ENCODE data around the gene USP47. TPM values are rescaled to one million over a fixed set of nuclear protein-coding genes. Genes with fewer than 3 reads are reported as not detected.
"Not testable (repeated sequence)": the region's sequence is repeated elsewhere in the genome, so short reads cannot be mapped to it uniquely, and the experiment has no call there.

The USP47 gene
- total RNA-seq, 1 experiment from 2014 or later: 37.5 TPM

DNA sequence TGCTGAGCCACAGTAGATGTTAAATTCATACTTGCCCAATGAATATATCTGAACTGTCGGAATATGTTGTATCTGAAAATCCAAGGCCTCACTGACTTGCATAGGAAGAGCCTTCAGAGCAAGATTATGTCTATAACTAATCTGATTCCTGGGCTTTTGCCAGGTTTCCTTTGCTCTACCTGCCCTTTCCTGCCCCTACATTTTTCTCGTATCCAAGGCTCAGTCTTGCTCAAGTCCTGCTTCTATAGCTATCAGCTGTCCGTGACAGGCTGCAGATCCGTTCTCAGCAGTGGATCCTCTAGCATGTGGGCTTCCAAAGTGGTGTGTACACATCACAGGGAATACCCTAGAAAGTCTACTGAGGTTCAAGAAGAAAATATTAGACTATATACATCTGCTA is 18.8 kb upstream of the USP47 start:
- intact Hi-C loops (cut with micrococcal nuclease; ENCODE audit: unreplicated experiment): no loop called here
- no peak for DNase-seq
- no TSS peak for BruUV-seq (replicated peaks)
- Mint-ChIP-seq H3K4me3 (ENCODE audit: low read depth, unreplicated experiment) (no peak overlapping the region), H3K27ac (ENCODE audit: unreplicated experiment) (no peak overlapping the region), H3K27me3 (ENCODE audit: unreplicated experiment) (no peaks in the 10 kb centered on the region), H3K4me1 (ENCODE audit: low read depth, unreplicated experiment) (peaks cover 8% of the 10 kb centered on the region), H3K9me3 (ENCODE audit: low read depth, unreplicated experiment) (peaks cover 9% of the 10 kb centered on the region), H3K36me3 (ENCODE audit: insufficient read depth, unreplicated experiment) (no peaks in the 10 kb centered on the region)
- CTCF ChIA-PET: no interaction called here
- TF ChIP-seq, protein P1, sequence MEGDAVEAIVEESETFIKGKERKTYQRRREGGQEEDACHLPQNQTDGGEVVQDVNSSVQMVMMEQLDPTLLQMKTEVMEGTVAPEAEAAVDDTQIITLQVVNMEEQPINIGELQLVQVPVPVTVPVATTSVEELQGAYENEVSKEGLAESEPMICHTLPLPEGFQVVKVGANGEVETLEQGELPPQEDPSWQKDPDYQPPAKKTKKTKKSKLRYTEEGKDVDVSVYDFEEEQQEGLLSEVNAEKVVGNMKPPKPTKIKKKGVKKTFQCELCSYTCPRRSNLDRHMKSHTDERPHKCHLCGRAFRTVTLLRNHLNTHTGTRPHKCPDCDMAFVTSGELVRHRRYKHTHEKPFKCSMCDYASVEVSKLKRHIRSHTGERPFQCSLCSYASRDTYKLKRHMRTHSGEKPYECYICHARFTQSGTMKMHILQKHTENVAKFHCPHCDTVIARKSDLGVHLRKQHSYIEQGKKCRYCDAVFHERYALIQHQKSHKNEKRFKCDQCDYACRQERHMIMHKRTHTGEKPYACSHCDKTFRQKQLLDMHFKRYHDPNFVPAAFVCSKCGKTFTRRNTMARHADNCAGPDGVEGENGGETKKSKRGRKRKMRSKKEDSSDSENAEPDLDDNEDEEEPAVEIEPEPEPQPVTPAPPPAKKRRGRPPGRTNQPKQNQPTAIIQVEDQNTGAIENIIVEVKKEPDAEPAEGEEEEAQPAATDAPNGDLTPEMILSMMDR (IDR thresholded peaks at IDR 0.05; ENCODE audit: unreplicated experiment): no peak

DNA sequence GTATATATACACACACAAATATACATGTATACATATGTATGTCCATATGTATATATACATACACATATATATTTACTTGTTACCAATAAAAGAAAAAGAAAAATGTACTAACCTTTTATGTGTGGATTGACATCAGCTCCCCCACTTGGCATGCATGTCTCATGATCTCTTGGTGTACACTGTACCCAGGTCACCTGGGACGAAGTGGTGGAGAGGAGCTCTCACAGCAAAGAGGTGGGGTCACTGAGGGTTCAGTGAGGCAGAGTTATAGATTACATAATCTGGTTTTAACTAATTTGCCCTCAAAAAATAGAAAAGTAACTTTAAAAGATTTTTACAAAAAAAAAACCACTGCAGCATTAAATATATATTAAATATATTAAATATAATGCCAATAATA is 15.5 kb upstream of the USP47 start:
- no peak overlapping the region for H3K4me3 Mint-ChIP-seq (ENCODE audit: low read depth, unreplicated experiment)
- intact Hi-C loops (cut with micrococcal nuclease; ENCODE audit: unreplicated experiment): no loop called here
- DNase-seq: no peak
- CTCF ChIA-PET: no interaction called here
- H3K27me3 Mint-ChIP-seq (ENCODE audit: unreplicated experiment): no peaks in the 10 kb centered on the region
- H3K36me3 Mint-ChIP-seq (ENCODE audit: insufficient read depth, unreplicated experiment): no peaks in the 10 kb centered on the region
- TF ChIP-seq, protein P1 (IDR thresholded peaks at IDR 0.05; ENCODE audit: unreplicated experiment): no peak
- peaks cover 4% of the 10 kb centered on the region for H3K4me1 Mint-ChIP-seq (ENCODE audit: low read depth, unreplicated experiment)
- H3K27ac Mint-ChIP-seq (ENCODE audit: unreplicated experiment): no peak overlapping the region
- peaks cover 9% of the 10 kb centered on the region for H3K9me3 Mint-ChIP-seq (ENCODE audit: low read depth, unreplicated experiment)
- no TSS peak for BruUV-seq (replicated peaks)

DNA sequence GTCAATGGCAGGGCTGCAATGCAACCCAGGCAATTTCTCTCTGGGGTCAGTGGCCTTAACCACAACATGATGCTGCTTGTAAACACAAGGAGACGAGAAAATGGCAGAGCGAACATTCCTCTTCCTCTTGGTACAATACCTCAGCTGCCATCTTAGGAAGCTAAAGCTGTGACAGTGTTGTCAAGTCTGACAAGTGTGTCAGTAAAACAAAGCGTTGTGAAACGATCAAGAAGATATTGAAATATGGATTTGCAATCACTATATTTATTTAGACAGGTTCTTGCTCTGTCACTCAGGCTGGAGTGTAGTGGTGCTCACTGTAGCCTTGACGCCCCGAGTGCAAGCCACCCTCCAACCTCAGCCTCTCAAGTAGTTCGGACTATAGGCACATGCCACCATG is 14.5 kb upstream of the USP47 start:
- no peaks in the 10 kb centered on the region for H3K36me3 Mint-ChIP-seq (ENCODE audit: insufficient read depth, unreplicated experiment)
- intact Hi-C loops (cut with micrococcal nuclease; ENCODE audit: unreplicated experiment): no loop called here
- no peak for DNase-seq
- H3K4me1 Mint-ChIP-seq (ENCODE audit: low read depth, unreplicated experiment): no peaks in the 10 kb centered on the region
- no peak overlapping the region for H3K27ac Mint-ChIP-seq (ENCODE audit: unreplicated experiment)
- H3K4me3 Mint-ChIP-seq (ENCODE audit: low read depth, unreplicated experiment): no peak overlapping the region
- CTCF ChIA-PET: no interaction called here
- peaks cover 9% of the 10 kb centered on the region for H3K9me3 Mint-ChIP-seq (ENCODE audit: low read depth, unreplicated experiment)
- BruUV-seq (replicated peaks): no TSS peak
- no peaks in the 10 kb centered on the region for H3K27me3 Mint-ChIP-seq (ENCODE audit: unreplicated experiment)
- TF ChIP-seq, protein P1 (IDR thresholded peaks at IDR 0.05; ENCODE audit: unreplicated experiment): no peak

DNA sequence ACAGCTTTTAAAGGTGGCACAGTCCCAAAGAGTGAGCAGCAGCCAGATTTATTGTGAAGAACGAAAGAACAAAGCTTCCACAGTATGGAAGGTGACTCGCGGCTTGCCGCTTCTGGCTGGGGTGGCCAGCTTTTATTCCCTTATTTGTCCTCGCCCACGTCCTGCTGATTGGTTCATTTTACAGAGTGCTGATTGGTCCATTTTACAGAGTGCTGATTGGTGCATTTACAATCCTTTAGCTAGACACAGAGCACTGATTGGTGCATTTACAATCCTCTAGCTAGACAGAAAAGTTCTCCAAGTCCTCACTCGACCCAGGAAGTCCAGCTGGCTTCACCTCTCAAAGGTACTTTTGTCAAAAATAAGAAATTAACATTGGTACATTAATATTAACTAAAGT is 10.4 kb upstream of the USP47 start:
- H3K27me3 Mint-ChIP-seq (ENCODE audit: unreplicated experiment); CTCF ChIA-PET; DNase-seq; intact Hi-C loops (cut with micrococcal nuclease; ENCODE audit: unreplicated experiment); H3K9me3 Mint-ChIP-seq (ENCODE audit: low read depth, unreplicated experiment); H3K36me3 Mint-ChIP-seq (ENCODE audit: insufficient read depth, unreplicated experiment); BruUV-seq (replicated peaks); H3K27ac Mint-ChIP-seq (ENCODE audit: unreplicated experiment); H3K4me3 Mint-ChIP-seq (ENCODE audit: low read depth, unreplicated experiment); H3K4me1 Mint-ChIP-seq (ENCODE audit: low read depth, unreplicated experiment): not testable (repeated sequence)

DNA sequence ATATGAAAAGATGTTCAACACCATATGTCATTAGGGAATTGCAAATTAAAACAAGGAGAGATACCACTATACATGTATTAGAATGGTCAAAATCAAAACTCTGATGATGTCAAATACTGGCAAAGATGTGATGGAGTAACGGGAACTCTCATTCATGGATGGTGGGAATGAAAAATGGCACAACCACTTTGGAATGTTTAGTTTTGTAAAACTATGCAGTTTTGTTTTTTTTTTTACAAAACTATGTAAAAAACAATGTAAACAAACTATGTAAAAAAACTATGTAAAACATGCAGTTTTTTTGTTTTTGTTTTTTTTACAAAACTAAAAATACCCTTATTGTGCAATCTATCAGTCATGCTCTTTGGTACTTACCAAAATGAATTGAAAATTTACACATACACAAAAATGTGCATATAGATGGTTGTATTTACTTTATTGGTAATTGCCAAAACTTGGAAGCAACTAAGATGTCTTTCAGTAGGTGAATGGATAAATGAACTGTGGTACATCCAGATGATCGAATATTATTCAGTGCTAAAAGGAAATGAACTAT is 5.0 kb upstream of the USP47 start:
- Mint-ChIP-seq H3K36me3 (ENCODE audit: insufficient read depth, unreplicated experiment) (no peaks in the 10 kb centered on the region), H3K27me3 (ENCODE audit: unreplicated experiment) (no peaks in the 10 kb centered on the region), H3K4me3 (ENCODE audit: low read depth, unreplicated experiment) (no peak overlapping the region), H3K27ac (ENCODE audit: unreplicated experiment) (no peak overlapping the region), H3K9me3 (ENCODE audit: low read depth, unreplicated experiment) (no peaks in the 10 kb centered on the region), H3K4me1 (ENCODE audit: low read depth, unreplicated experiment) (no peaks in the 10 kb centered on the region)
- CTCF ChIA-PET: no interaction called here
- TF ChIP-seq, protein P1 (IDR thresholded peaks at IDR 0.05; ENCODE audit: unreplicated experiment): no peak
- intact Hi-C loops (cut with micrococcal nuclease; ENCODE audit: unreplicated experiment): no loop called here
- no TSS peak for BruUV-seq (replicated peaks)
- no peak for DNase-seq

Data from Calu3 (cell line).